SK-N-SH (cell line): Measurements from ENCODE around the gene SYNGR2. TPM values are rescaled to one million over a fixed set of nuclear protein-coding genes. Genes with fewer than 3 reads are reported as not detected.

ENCODE experiments used
- CTCF ChIA-PET: fragments of 300-600, 350-600 bp; formaldehyde crosslinking; extraction: SDS; loops from one replicate; lab custom pipeline; 2021; lab: Yijun Ruan, JAX
- POLR2A ChIA-PET: fragments of 350-600 bp; sonication (Branson Sonifier 250); formaldehyde crosslinking; extraction: SDS; loops from one replicate; lab custom pipeline; 2020; ENCODE audit warnings: antibody characterized with exemption, inconsistent platforms; lab: Yijun Ruan, JAX
- DNase-seq: peaks from one replicate; pipeline ENCODE4 v3.0.0; 2012
- H2AFZ ChIP-seq: fragments of 200-600 bp; sonication (generic); 2 replicates; pipeline ENCODE4 v1.8.1; 2016; ENCODE audit warnings: antibody characterized with exemption, mild to moderate bottlenecking, low read depth
- H3F3A ChIP-seq: fragments of 200-600 bp; sonication (generic); replicated peaks from 2 replicates; pipeline ENCODE3; 2016; ENCODE audit warnings: antibody characterized with exemption, mild to moderate bottlenecking; ENCODE audit not compliant: insufficient read depth
- H3K27ac ChIP-seq, 2 experiments: fragments of 200-500 bp in 1 of 2; fragments of 200-600 bp in 1 of 2; sonication (Bioruptor generic) in 1 of 2; sonication (generic), shearing (Covaris generic) in 1 of 2; 2 replicates each; pipeline versions ENCODE4 v1.5.1 to v1.6.1; 2014 to 2016; ENCODE audit warnings: low read depth in 2 of 2, inconsistent platforms in 1 of 2, low read length in 1 of 2, mild to moderate bottlenecking in 1 of 2, mixed read lengths in 1 of 2
- H3K27me3 ChIP-seq: fragments of 200-600 bp; sonication (generic), shearing (Covaris generic); 2 replicates; pipeline ENCODE4 v1.6.1; 2016; ENCODE audit warnings: mixed run types; ENCODE audit not compliant: insufficient read depth
- H3K36me3 ChIP-seq, 2 experiments: fragments of 200-500 bp in 1 of 2; fragments of 200-600 bp in 1 of 2; sonication (Bioruptor generic) in 1 of 2; sonication (generic) in 1 of 2; replicated peaks in 1 of 2; 2 replicates each; pipeline versions ENCODE3 to v1.5.1; 2014 to 2016; ENCODE audit warnings: low read length in 1 of 2, mild to moderate bottlenecking in 1 of 2; ENCODE audit not compliant: insufficient read depth in 2 of 2, control insufficient read depth in 1 of 2
- H3K4me1 ChIP-seq, 2 experiments: fragments of 200-500 bp in 1 of 2; fragments of 200-600 bp in 1 of 2; sonication (Bioruptor generic) in 1 of 2; sonication (generic), shearing (Covaris generic) in 1 of 2; 2 replicates each; pipeline versions ENCODE4 v1.5.1 to v1.6.1; 2014 to 2016; ENCODE audit warnings: low read depth in 1 of 2, low read length in 1 of 2, mixed run types in 1 of 2; ENCODE audit not compliant: insufficient read depth in 2 of 2, control insufficient read depth in 1 of 2
- H3K4me2 ChIP-seq: fragments of 200-600 bp; sonication (generic), shearing (Covaris generic); 2 replicates; pipeline ENCODE4 v1.6.1; 2017; ENCODE audit warnings: mixed run types
- H3K4me3 ChIP-seq, 2 experiments: fragments of 200-500 bp in 1 of 2; fragments of 200-600 bp in 1 of 2; sonication (Bioruptor generic) in 1 of 2; sonication (generic), shearing (Covaris generic) in 1 of 2; 2 replicates each; pipeline versions ENCODE4 v1.5.1 to v1.8.1; 2014 to 2016; ENCODE audit warnings: low read depth in 2 of 2, inconsistent platforms in 1 of 2, low read length in 1 of 2, mild to moderate bottlenecking in 1 of 2, mixed read lengths in 1 of 2, moderate library complexity in 1 of 2
- H3K79me2 ChIP-seq: fragments of 200-600 bp; sonication (generic); 2 replicates; pipeline ENCODE4 v1.8.1; 2017; ENCODE audit warnings: mild to moderate bottlenecking; ENCODE audit not compliant: insufficient read depth
- H3K9ac ChIP-seq: fragments of 200-600 bp; sonication (generic); 2 replicates; pipeline ENCODE4 v1.6.1; 2017; ENCODE audit warnings: mixed run types
- H3K9me2 ChIP-seq: fragments of 200-600 bp; sonication (generic); 2 replicates; pipeline ENCODE4 v1.6.1; 2017; ENCODE audit warnings: mixed run types
- H3K9me3 ChIP-seq: fragments of 200-600 bp; sonication (generic); 2 replicates; pipeline ENCODE4 v1.6.1; 2017; ENCODE audit warnings: mixed run types, mild to moderate bottlenecking, moderate library complexity
- H4K20me1 ChIP-seq: fragments of 200-600 bp; sonication (generic); 2 replicates; pipeline ENCODE4 v1.6.1; 2017; ENCODE audit warnings: mild to moderate bottlenecking, mixed run types; ENCODE audit not compliant: insufficient read depth
- CTCF ChIP-seq: fragments of 200-600 bp; sonication (generic); IDR thresholded peaks from 2 replicates; pipeline ENCODE4 v1.6.1; 2017; ENCODE audit warnings: antibody characterized with exemption, mild to moderate bottlenecking, moderate library complexity
- ELF1 ChIP-seq: IDR thresholded peaks from 2 replicates; pipeline ENCODE4 v1.4.0; 2012
- EZH2phosphoT487 ChIP-seq: fragments of 200-600 bp; sonication (generic); IDR thresholded peaks from 2 replicates; pipeline ENCODE4 v1.6.1; 2017; ENCODE audit warnings: low read depth, mixed run types, mild to moderate bottlenecking, antibody characterized with exemption, moderate library complexity, borderline replicate concordance
- MXI1 ChIP-seq: IDR thresholded peaks from 2 replicates; pipeline ENCODE4 v1.6.1; 2012; ENCODE audit warnings: mild to moderate bottlenecking, low read depth, low read length, improper control_type of control experiment
- NFIC ChIP-seq: IDR thresholded peaks from 2 replicates; pipeline ENCODE4 v1.4.0; 2012; ENCODE audit warnings: borderline replicate concordance
- POLR2AphosphoS5 ChIP-seq: IDR thresholded peaks from 2 replicates; pipeline ENCODE4 v1.6.1; 2012; ENCODE audit warnings: low read depth, low read length
- RCOR1 ChIP-seq: fragments of 150-350 bp; IDR thresholded peaks from 2 replicates; pipeline ENCODE4 v1.6.1; 2017; ENCODE audit warnings: antibody characterized with exemption, low read length
- RFX5 ChIP-seq: IDR thresholded peaks from 2 replicates; pipeline ENCODE4 v1.6.1; 2012; ENCODE audit warnings: mild to moderate bottlenecking, improper control_type of control experiment, low read length
- SIN3A ChIP-seq: IDR thresholded peaks from 2 replicates; pipeline ENCODE4 v1.6.1; 2012; ENCODE audit warnings: low read depth, mild to moderate bottlenecking, low read length, moderate library complexity, borderline replicate concordance
- SMC3 ChIP-seq: IDR thresholded peaks from 2 replicates; pipeline ENCODE4 v1.6.1; 2012; ENCODE audit warnings: low read depth, low read length, improper control_type of control experiment
- TAF1 ChIP-seq: IDR thresholded peaks from 2 replicates; pipeline ENCODE4 v1.6.1; 2012; ENCODE audit warnings: low read depth, mild to moderate bottlenecking, low read length, moderate library complexity, borderline replicate concordance
- YY1 ChIP-seq: IDR thresholded peaks from 2 replicates; pipeline ENCODE4 v1.4.0; 2012; ENCODE audit warnings: low read depth, mild to moderate bottlenecking
- whole genome bisulfite sequencing: methylation state at CpG from one replicate; pipeline ENCODE4 v1.1.6; 2017; ENCODE audit warnings: low lambda C conversion rate; 5-methylcytosine and 5-hydroxymethylcytosine counted together
- polyA plus RNA-seq, 3 experiments: library from polyadenylated mRNA; depleted of rRNA; stranded (reverse); fragments of >200 nt; gene quantifications; 2 replicates each; pipeline ENCODE4 v1.2.3, GENCODE V29; 2012
- TF ChIP-seq, protein P1 (sequence below): IDR thresholded peaks from 2 replicates; pipeline ENCODE4; 2012

Gene SYNGR2
- polyA plus RNA-seq, 1 of the 3 experiments (the other 2 are of a cell fraction) = 181 TPM

- 90% methylated on average over 17 of the region's 17 CpGs for WGBS
- Histone ChIP-seq H3K27me3 (no peaks in the 10 kb centered on the region), H3K9ac (no peak overlapping the region), H3K4me2 (no peak overlapping the region), H3K4me1 (no peaks in the 10 kb centered on the region), H3K9me2 (no peaks in the 10 kb centered on the region), H3K36me3 (peaks cover 0 to 3% of the 10 kb centered on the region in 2 experiments), H3K27ac (no peak overlapping the region), H3K79me2 (no peaks in the 10 kb centered on the region), H2AFZ (no peak overlapping the region), H3F3A (no peaks in the 10 kb centered on the region), H4K20me1 (no peaks in the 10 kb centered on the region), H3K4me3 (no peak overlapping the region), H3K9me3 (no peaks in the 10 kb centered on the region)
- no peak for DNase-seq
- ChIA-PET POLR2A (interaction anchor here (0.9 kb wide), 1 partner anchor 14 kb away, joined by 3 read pairs; no protein-coding TSS in a partner anchor), CTCF (interaction anchor here (1.0 to 5.9 kb wide), 6 partner anchors 18 to 92 kb away, joined by 3 to 22 read pairs (median 8); partner anchors contain the start of genes AFMID and TK1)
- TF ChIP-seq RCOR1 (no peak), TAF1 (no peak), NFIC (no peak)
These were observed 36.9 kb downstream of the SYNGR2 start for GRCh38 chr17:78205124-78205775.

- H3K36me3 ChIP-seq = peaks cover 0 to 3% of the 10 kb centered on the region in 2 experiments
- H3K27me3 ChIP-seq = no peaks in the 10 kb centered on the region
- no peaks in the 10 kb centered on the region for H3F3A ChIP-seq
- CTCF ChIA-PET = interaction anchor here (1.1 to 3.8 kb wide), 3 partner anchors 20 to 44 kb away, joined by 3 to 12 read pairs (median 6); partner anchors contain the start of gene TK1
- no peak overlapping the region for H3K4me3 ChIP-seq
- no peak overlapping the region for H3K9ac ChIP-seq
- 91% methylated on average over 7 of the region's 7 CpGs for WGBS
- H3K27ac ChIP-seq = no peak overlapping the region
- no peaks in the 10 kb centered on the region for H3K79me2 ChIP-seq
- H2AFZ ChIP-seq = no peak overlapping the region
- POLR2A ChIA-PET = no interaction called here
- no peaks in the 10 kb centered on the region for H3K9me3 ChIP-seq
- DNase-seq = no peak
- no peaks in the 10 kb centered on the region for H3K9me2 ChIP-seq
- H4K20me1 ChIP-seq = no peaks in the 10 kb centered on the region
- no peaks in the 10 kb centered on the region; a peak in 1 of 4 replicates for H3K4me1 ChIP-seq
- TF ChIP-seq POLR2AphosphoS5 = no peak
- peak; percentile 16; the same call in 1 of the 2 replicates for TF ChIP-seq CTCF
- TF ChIP-seq, protein P1, sequence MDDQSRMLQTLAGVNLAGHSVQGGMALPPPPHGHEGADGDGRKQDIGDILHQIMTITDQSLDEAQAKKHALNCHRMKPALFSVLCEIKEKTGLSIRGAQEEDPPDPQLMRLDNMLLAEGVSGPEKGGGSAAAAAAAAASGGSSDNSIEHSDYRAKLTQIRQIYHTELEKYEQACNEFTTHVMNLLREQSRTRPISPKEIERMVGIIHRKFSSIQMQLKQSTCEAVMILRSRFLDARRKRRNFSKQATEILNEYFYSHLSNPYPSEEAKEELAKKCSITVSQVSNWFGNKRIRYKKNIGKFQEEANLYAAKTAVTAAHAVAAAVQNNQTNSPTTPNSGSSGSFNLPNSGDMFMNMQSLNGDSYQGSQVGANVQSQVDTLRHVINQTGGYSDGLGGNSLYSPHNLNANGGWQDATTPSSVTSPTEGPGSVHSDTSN = no peak
- no peak overlapping the region for H3K4me2 ChIP-seq
These were observed 37.9 kb downstream of the SYNGR2 start for GRCh38 chr17:78206298-78206697.

- no peak overlapping the region for H3K4me2 ChIP-seq
- H3F3A ChIP-seq = no peaks in the 10 kb centered on the region
- H3K9ac ChIP-seq = no peak overlapping the region
- CTCF ChIA-PET = interaction anchor here (1.1 to 4.4 kb wide), 2 partner anchors 42 to 96 kb away, joined by 3 to 18 read pairs; no protein-coding TSS in a partner anchor
- no peak for DNase-seq
- POLR2A ChIA-PET = no interaction called here
- H4K20me1 ChIP-seq = no peaks in the 10 kb centered on the region
- 87% methylated on average over 3 of the region's 3 CpGs for WGBS
- H3K4me1 ChIP-seq = peaks cover 0 to 2% of the 10 kb centered on the region in 2 experiments; a peak in 1 of 4 replicates
- no peak overlapping the region for H3K27ac ChIP-seq
- no peaks in the 10 kb centered on the region for H3K79me2 ChIP-seq
- H3K9me2 ChIP-seq = no peaks in the 10 kb centered on the region
- H2AFZ ChIP-seq = no peak overlapping the region
- no peaks in the 10 kb centered on the region for H3K36me3 ChIP-seq
- TF ChIP-seq SMC3 = no peak
- no peak for TF ChIP-seq EZH2phosphoT487
- TF ChIP-seq, protein P1 = no peak
- no peak for TF ChIP-seq SIN3A
- TF ChIP-seq MXI1 = no peak
- no peak for TF ChIP-seq YY1
- no peak for TF ChIP-seq ELF1
- no peak for TF ChIP-seq RFX5
- no peaks in the 10 kb centered on the region for H3K27me3 ChIP-seq
- H3K9me3 ChIP-seq = no peaks in the 10 kb centered on the region
- no peak overlapping the region for H3K4me3 ChIP-seq
These were observed 40.1 kb downstream of the SYNGR2 start for GRCh38 chr17:78208486-78208885.
